OCI-LY7 (cell line): Measurements from ENCODE around the gene KCNE4.

Experiments
- CTCF ChIP-seq: fragments of 200-600 bp; sonication (generic); conservative IDR thresholded peaks from 2 replicates; pipeline ENCODE4 v1.5.1; 2014; ENCODE audit warnings: mild to moderate bottlenecking, antibody characterized with exemption, low read length, moderate library complexity, mixed read lengths
- EZH2phosphoT487 ChIP-seq: fragments of 200-600 bp; sonication (generic); IDR thresholded peaks from 2 replicates; pipeline ENCODE4 v1.6.1; 2018; ENCODE audit warnings: low read depth, borderline replicate concordance, mild to moderate bottlenecking, mixed run types, antibody characterized with exemption, low read length, moderate library complexity, mixed read lengths

DNA sequence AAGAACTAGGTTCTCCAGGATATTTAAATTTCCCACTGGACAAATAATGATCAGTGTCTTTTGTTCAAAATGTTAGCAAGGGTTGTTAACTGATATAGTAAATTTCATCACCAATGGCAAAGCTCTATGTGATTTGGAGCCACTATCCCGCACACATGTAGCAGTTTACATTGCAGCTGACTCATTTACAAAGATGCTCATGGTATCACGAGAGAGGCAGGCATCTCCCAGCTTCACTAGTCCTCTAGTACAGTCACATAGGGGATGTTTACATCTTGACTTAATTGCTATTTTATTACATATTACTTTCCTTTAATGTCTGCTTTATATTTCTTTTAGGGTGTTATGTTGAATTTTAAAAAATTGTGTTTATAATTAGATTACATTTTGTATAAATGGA is 30.7 kb downstream of the KCNE4 start:
- TF ChIP-seq CTCF (no peak), EZH2phosphoT487 (no peak)
